Adrenal gland (tissue), 5 donors: Measurements from ENCODE around the gene LILRA5.

Source experiments
- POLR2A ChIP-seq, 2 donors: fragments of 450-650 bp; IDR thresholded peaks; one replicate each; pipeline ENCODE4 v1.6.1; 2017; ENCODE audit warnings: antibody characterized with exemption in 2 of 2, mild to moderate bottlenecking in 2 of 2, moderate library complexity in 1 of 2
- TF ChIP-seq, protein P1 (sequence below), 6 experiments: fragments of 450-650 bp in 4 of 6; fragments of 200-600 bp in 2 of 6; sonication (generic) in 1 of 6; IDR thresholded peaks; 1 replicate in 5 of 6; 2 replicates in 1 of 6; pipeline versions ENCODE4 v1.5.1 to v1.8.0; 2016 to 2021; ENCODE audit warnings: antibody characterized with exemption in 6 of 6, mild to moderate bottlenecking in 2 of 6, moderate library complexity in 1 of 6
- donor health status: DM: no; HTN: no; CAD: no.

DNA sequence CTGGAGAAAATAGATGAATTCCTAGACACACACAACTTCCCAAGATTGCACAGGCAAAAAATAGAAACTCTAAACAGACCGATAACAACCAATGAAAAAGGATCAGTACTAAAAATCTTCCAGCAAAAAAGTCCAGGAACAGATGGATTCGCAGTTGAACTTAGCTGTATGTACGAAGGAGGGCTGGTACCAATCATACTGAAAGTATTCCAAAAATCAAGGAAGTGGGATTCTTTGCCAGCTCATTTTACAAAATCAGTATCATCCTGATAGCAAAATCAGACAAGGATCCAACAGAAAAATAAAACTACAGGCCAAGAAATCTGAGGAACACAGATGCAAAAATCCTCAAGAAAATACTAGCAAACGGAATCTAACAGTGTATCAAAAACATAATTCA, 25.5 kb downstream of the LILRA5 start:
- TF ChIP-seq, protein P1, sequence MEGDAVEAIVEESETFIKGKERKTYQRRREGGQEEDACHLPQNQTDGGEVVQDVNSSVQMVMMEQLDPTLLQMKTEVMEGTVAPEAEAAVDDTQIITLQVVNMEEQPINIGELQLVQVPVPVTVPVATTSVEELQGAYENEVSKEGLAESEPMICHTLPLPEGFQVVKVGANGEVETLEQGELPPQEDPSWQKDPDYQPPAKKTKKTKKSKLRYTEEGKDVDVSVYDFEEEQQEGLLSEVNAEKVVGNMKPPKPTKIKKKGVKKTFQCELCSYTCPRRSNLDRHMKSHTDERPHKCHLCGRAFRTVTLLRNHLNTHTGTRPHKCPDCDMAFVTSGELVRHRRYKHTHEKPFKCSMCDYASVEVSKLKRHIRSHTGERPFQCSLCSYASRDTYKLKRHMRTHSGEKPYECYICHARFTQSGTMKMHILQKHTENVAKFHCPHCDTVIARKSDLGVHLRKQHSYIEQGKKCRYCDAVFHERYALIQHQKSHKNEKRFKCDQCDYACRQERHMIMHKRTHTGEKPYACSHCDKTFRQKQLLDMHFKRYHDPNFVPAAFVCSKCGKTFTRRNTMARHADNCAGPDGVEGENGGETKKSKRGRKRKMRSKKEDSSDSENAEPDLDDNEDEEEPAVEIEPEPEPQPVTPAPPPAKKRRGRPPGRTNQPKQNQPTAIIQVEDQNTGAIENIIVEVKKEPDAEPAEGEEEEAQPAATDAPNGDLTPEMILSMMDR (IDR thresholded peaks at IDR 0.05): no peak
- no peak for TF ChIP-seq POLR2A (IDR thresholded peaks at IDR 0.05)
